Common myeloid progenitor, CD34-positive (primary cell): ENCODE measurements around the gene SLC35F4.

Experiments
- CTCF ChIA-PET: fragments of 350-600 bp; sonication (Branson Sonifier 250); formaldehyde crosslinking; loops from one replicate; lab custom pipeline; 2021; ENCODE audit warnings: antibody characterized with exemption; lab: Charles Lee
- POLR2A ChIA-PET: fragments of 350-600 bp; sonication (Branson Sonifier 250); formaldehyde crosslinking; loops from one replicate; lab custom pipeline; 2021; ENCODE audit warnings: antibody characterized with exemption; lab: Charles Lee
- DNase-seq, 3 donors: peaks; one replicate each; pipeline versions ENCODE4 v3.0.0 to v3.0.0-alpha.2; 2013
- H3K27ac ChIP-seq, 2 experiments: 1 replicate in 1 of 2; 2 replicates in 1 of 2; pipeline ENCODE4 v1.7.0; 2013; ENCODE audit warnings: inconsistent platforms in 2 of 2, low read length in 2 of 2, mild to moderate bottlenecking in 2 of 2, low read depth in 1 of 2, moderate library complexity in 1 of 2; ENCODE audit not compliant: severe bottlenecking in 2 of 2, insufficient read depth in 1 of 2, poor library complexity in 1 of 2
- H3K27me3 ChIP-seq, 5 experiments: replicated peaks in 2 of 5; 1 replicate in 3 of 5; 2 replicates in 2 of 5; pipeline versions ENCODE4 v1.6.1 to v1.7.0; 2013; ENCODE audit warnings: low read length in 4 of 5, mild to moderate bottlenecking in 2 of 5, moderate library complexity in 2 of 5, inconsistent platforms in 1 of 5; ENCODE audit not compliant: insufficient read depth in 5 of 5, control insufficient read depth in 4 of 5
- H3K36me3 ChIP-seq, 4 experiments: 1 replicate in 2 of 4; 2 replicates in 2 of 4; pipeline versions ENCODE4 v1.6.1 to v1.7.0; 2013; ENCODE audit warnings: low read length in 3 of 4, control low read depth in 1 of 4, mild to moderate bottlenecking in 1 of 4; ENCODE audit not compliant: control insufficient read depth in 4 of 4, insufficient read depth in 4 of 4
- H3K4me1 ChIP-seq, 4 experiments: 1 replicate in 3 of 4; 2 replicates in 1 of 4; pipeline versions ENCODE4 v1.6.1 to v1.7.1; 2013; ENCODE audit warnings: low read length in 3 of 4, mild to moderate bottlenecking in 3 of 4, control low read depth in 1 of 4, inconsistent platforms in 1 of 4, moderate library complexity in 1 of 4; ENCODE audit not compliant: control insufficient read depth in 4 of 4, insufficient read depth in 4 of 4; ENCODE audit errors: control extremely low read depth in 1 of 4
- H3K4me3 ChIP-seq, 7 experiments: 1 replicate in 4 of 7; 2 replicates in 3 of 7; pipeline versions ENCODE4 v1.5.1 to v1.7.0; 2013; ENCODE audit warnings: mild to moderate bottlenecking in 7 of 7, low read length in 6 of 7, moderate library complexity in 6 of 7, inconsistent platforms in 2 of 7, low read depth in 2 of 7, control low read depth in 1 of 7; ENCODE audit not compliant: insufficient read depth in 4 of 7, control insufficient read depth in 1 of 7; ENCODE audit errors: extremely low read depth in 1 of 7
- H3K9me3 ChIP-seq, 5 experiments: 1 replicate in 4 of 5; 2 replicates in 1 of 5; pipeline versions ENCODE4 v1.6.1 to v1.7.1; 2013; ENCODE audit warnings: low read length in 4 of 5, mild to moderate bottlenecking in 2 of 5, inconsistent platforms in 1 of 5, low read depth in 1 of 5, moderate library complexity in 1 of 5; ENCODE audit not compliant: control insufficient read depth in 4 of 5, insufficient read depth in 2 of 5; ENCODE audit errors: control extremely low read depth in 1 of 5
- WGBS: methylation state at CpG from one replicate; pipeline ENCODE4 v1.1.5; 2013; ENCODE audit not compliant: insufficient coverage; 5-methylcytosine and 5-hydroxymethylcytosine counted together

SLC35F4 gene

DNA sequence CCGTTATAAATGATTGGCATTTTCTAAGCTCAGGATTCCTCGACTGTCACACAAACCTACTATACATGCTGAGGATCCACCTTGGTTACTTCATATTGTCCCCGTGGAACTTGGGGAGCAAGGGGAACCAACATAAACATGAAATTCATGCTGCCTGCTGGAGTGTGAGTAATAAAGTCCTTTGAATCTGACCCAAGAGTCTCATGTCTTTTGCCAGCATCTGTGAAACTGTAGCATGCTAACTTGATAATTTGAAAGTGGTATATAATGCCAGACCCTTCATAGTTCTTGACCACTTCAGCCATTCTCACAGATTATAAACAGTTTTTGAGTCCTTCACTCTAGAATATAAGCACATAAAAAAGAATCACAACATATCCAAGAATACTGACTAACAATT is 17.1 kb downstream of the SLC35F4 start:
- POLR2A ChIA-PET, result no interaction called here
- no peak overlapping the region for H3K27ac ChIP-seq

DNA sequence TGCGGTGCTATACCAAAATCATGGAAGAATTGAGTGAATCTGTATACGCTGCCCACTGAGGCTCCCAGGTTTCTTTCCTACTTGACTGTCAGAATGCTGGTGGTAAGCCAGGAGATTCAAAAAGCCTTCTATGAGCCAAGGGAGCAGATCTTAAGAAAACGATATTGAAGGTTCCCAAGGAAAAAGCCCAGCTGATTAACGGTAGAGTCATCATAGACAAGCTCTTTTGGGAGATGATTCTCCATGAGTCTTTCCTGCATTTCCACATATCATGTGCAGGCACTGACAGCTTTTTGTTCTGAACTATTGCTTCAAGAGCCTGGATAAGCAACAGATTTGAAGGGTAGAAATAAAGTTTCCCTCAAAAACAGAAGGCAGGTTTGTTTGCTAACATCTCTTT is 17.5 kb downstream of the SLC35F4 start:
- 94% methylated on average over 4 of the region's 4 CpGs for WGBS
- Histone ChIP-seq H3K4me1 (no peaks in the 10 kb centered on the region), H3K27me3 (no peaks in the 10 kb centered on the region), H3K27ac (no peak overlapping the region), H3K9me3 (no peaks in the 10 kb centered on the region), H3K4me3 (no peak overlapping the region), H3K36me3 (no peaks in the 10 kb centered on the region)
- no peak for DNase-seq
- ChIA-PET POLR2A (no interaction called here), CTCF (no interaction called here)

More for the DNA sequence above, 17.1 kb downstream of the SLC35F4 start:
- H3K9me3 ChIP-seq, result no peaks in the 10 kb centered on the region
- no peaks in the 10 kb centered on the region for H3K4me1 ChIP-seq
- H3K27me3 ChIP-seq, result no peaks in the 10 kb centered on the region
- no peak overlapping the region for H3K4me3 ChIP-seq
- 90% methylated on average over 2 of the region's 3 CpGs for WGBS
- DNase-seq, result no peak
- no peaks in the 10 kb centered on the region for H3K36me3 ChIP-seq
- CTCF ChIA-PET, result no interaction called here

DNA sequence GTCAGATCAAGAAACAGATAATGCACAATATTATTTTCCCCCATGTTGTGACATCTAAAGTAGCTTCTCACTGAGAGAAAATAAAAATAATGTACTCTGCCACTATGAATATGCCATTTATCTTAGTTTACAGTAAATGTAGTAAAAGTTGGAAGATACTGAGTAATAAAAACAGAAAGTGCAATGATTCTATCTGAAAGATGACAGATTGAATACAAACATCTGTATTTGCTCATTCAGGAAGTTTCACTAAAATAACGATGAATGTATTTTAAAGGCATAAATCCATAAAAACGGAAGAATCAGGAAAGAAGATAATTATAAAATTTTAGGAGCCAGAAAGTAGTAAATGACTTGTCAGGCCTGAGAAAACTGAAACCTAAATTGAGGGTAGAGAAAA is 18.2 kb downstream of the SLC35F4 start:
- CTCF ChIA-PET, result no interaction called here
- WGBS, result no CpG with 5 or more reads among the region's 2 CpGs

GRCh38 chr14:57847096-57847495 is 18.8 kb downstream of the SLC35F4 start:
- POLR2A ChIA-PET, result no interaction called here
- no peaks in the 10 kb centered on the region for H3K9me3 ChIP-seq
- no peaks in the 10 kb centered on the region for H3K36me3 ChIP-seq
- no peak overlapping the region for H3K4me3 ChIP-seq
- no peaks in the 10 kb centered on the region for H3K27me3 ChIP-seq
- CTCF ChIA-PET, result no interaction called here
- no peaks in the 10 kb centered on the region for H3K4me1 ChIP-seq
- no peak for DNase-seq
- no peak overlapping the region for H3K27ac ChIP-seq

More for the DNA sequence above, 18.2 kb downstream of the SLC35F4 start:
- Histone ChIP-seq H3K9me3 (no peaks in the 10 kb centered on the region), H3K4me3 (no peak overlapping the region), H3K27me3 (no peaks in the 10 kb centered on the region), H3K4me1 (no peaks in the 10 kb centered on the region), H3K36me3 (no peaks in the 10 kb centered on the region), H3K27ac (no peak overlapping the region)
- DNase-seq, result no peak
- POLR2A ChIA-PET, result no interaction called here

DNA sequence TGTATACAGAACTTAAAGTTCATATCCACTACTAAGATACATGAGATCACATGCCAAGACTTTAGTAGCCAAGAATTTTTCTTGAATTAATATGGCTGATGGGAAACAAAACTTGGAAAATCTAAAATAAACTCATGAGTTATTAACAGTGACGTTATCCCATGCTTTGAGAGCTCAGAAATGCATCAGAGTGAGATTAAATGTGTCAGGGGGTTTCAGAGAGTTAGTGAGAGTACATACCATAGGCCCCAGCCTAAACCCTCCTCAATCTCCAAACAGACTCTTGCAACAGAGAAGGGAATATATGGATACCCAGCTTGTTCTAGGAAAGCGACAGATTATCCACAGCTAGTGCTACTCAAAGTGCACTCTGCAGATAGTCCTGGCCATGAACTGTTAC is 19.3 kb downstream of the SLC35F4 start:
- no peaks in the 10 kb centered on the region for H3K36me3 ChIP-seq
- no peak overlapping the region for H3K27ac ChIP-seq
- no peaks in the 10 kb centered on the region for H3K27me3 ChIP-seq
- CTCF ChIA-PET, result no interaction called here
- DNase-seq, result no peak
- no CpG with 5 or more reads among the region's 2 CpGs for WGBS
- H3K4me3 ChIP-seq, result no peak overlapping the region
- no peaks in the 10 kb centered on the region for H3K9me3 ChIP-seq
- POLR2A ChIA-PET, result no interaction called here
- H3K4me1 ChIP-seq, result no peaks in the 10 kb centered on the region

GRCh38 chr14:57845802-57846531 is 19.9 kb downstream of the SLC35F4 start:
- Histone ChIP-seq H3K4me3 (no peak overlapping the region), H3K4me1 (no peaks in the 10 kb centered on the region), H3K27ac (no peak overlapping the region), H3K9me3 (no peaks in the 10 kb centered on the region), H3K27me3 (no peaks in the 10 kb centered on the region), H3K36me3 (no peaks in the 10 kb centered on the region)
- CTCF ChIA-PET, result no interaction called here
- POLR2A ChIA-PET, result no interaction called here
- no peak for DNase-seq
- no CpG with 5 or more reads among the region's 3 CpGs for WGBS

- Histone ChIP-seq H3K4me1 (no peaks in the 10 kb centered on the region), H3K4me3 (no peak overlapping the region), H3K9me3 (no peaks in the 10 kb centered on the region), H3K27ac (no peak overlapping the region), H3K27me3 (no peaks in the 10 kb centered on the region), H3K36me3 (no peaks in the 10 kb centered on the region)
- ChIA-PET CTCF (no interaction called here), POLR2A (no interaction called here)
- no peak for DNase-seq
- WGBS, result no CpG with 5 or more reads among the region's 3 CpGs
Observed at GRCh38 chr14:57845316-57845715, 20.6 kb downstream of the SLC35F4 start.
